ENCODE data around the gene IFT25. TPM values are rescaled to one million over a fixed set of nuclear protein-coding genes. Genes with fewer than 3 reads are reported as not detected.

Gene IFT25
- total RNA-seq, 1 experiment from 2014 or later, result 42.9 TPM

DNA sequence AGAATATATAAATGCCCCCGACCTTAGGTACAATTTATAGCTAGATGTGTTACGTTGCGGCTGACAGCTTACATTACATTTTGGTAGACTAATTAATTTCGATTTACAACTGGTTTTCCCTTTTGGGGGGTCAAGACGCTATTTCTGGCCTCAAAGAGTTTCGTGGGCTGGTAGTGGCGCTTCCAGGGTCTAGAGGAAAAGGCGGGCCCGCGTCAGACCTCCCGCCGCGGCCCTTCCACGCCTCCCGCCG lies 391 bp downstream of the IFT25 start:
- peaks cover 26% of the 10 kb centered on the region for H3K4me1 ChIP-seq (ENCODE audit: control insufficient read depth, insufficient read depth, low read length)
- POLR2A ChIA-PET, result interaction anchor here (0.7 to 0.8 kb wide), 2 partner anchors 9 to 634 kb away, joined by 3 to 11 read pairs; no protein-coding TSS in a partner anchor
- DNase-seq (ENCODE audit: low read depth, low spot score) (no peak), ATAC-seq (no peak)
- intact Hi-C loops (cut with micrococcal nuclease; ENCODE audit: unreplicated experiment) (loop anchor here (5.0 kb wide), 1 partner anchor 83 kb away; no protein-coding TSS in a partner anchor), in situ Hi-C loops (cut with HindIII; ENCODE audit: low pct_unique_long_range_greater_than_20kb, low sequenced_read_pairs) (no loop called here)
- H3K27me3 ChIP-seq (ENCODE audit: control insufficient read depth, insufficient read depth, low read length), result no peaks in the 10 kb centered on the region
- no peak for TF ChIP-seq SIN3A (IDR thresholded peaks at IDR 0.05; ENCODE audit: borderline replicate concordance, insufficient read depth, low read depth, low read length)
- TF ChIP-seq REST (IDR thresholded peaks at IDR 0.05; ENCODE audit: insufficient read depth in 1 of 2, low read depth in 2 of 2, low read length in 1 of 2), result no peak
- TF ChIP-seq, protein P1, sequence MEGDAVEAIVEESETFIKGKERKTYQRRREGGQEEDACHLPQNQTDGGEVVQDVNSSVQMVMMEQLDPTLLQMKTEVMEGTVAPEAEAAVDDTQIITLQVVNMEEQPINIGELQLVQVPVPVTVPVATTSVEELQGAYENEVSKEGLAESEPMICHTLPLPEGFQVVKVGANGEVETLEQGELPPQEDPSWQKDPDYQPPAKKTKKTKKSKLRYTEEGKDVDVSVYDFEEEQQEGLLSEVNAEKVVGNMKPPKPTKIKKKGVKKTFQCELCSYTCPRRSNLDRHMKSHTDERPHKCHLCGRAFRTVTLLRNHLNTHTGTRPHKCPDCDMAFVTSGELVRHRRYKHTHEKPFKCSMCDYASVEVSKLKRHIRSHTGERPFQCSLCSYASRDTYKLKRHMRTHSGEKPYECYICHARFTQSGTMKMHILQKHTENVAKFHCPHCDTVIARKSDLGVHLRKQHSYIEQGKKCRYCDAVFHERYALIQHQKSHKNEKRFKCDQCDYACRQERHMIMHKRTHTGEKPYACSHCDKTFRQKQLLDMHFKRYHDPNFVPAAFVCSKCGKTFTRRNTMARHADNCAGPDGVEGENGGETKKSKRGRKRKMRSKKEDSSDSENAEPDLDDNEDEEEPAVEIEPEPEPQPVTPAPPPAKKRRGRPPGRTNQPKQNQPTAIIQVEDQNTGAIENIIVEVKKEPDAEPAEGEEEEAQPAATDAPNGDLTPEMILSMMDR (IDR thresholded peaks at IDR 0.05), result no peak
- TF ChIP-seq TCF7L2 (IDR thresholded peaks at IDR 0.05; ENCODE audit: low read depth, low read length), result no peak
- TF ChIP-seq POLR2AphosphoS5 (IDR thresholded peaks at IDR 0.05; ENCODE audit: low read depth, low read length), result no peak
- H3K4me3 ChIP-seq (ENCODE audit: low read depth in 2 of 2, low read length in 2 of 2), result peak overlapping the region; percentile 65 to 74
- H3K36me3 ChIP-seq (ENCODE audit: control insufficient read depth, insufficient read depth, low read length), result no peaks in the 10 kb centered on the region; the same call in none of the 2 replicates
- no peaks in the 10 kb centered on the region for H3K9me3 ChIP-seq (ENCODE audit: control insufficient read depth, insufficient read depth, low read depth, low read length)
- peak overlapping the region; percentile 85 for H3K27ac ChIP-seq (ENCODE audit: low read length)
- BruUV-seq (replicated peaks), result no TSS peak
- CTCF ChIA-PET, result interaction anchor here (0.7 to 1.7 kb wide), 4 partner anchors 14 to 546 kb away, joined by 3 to 13 read pairs (median 6); no protein-coding TSS in a partner anchor

DNA sequence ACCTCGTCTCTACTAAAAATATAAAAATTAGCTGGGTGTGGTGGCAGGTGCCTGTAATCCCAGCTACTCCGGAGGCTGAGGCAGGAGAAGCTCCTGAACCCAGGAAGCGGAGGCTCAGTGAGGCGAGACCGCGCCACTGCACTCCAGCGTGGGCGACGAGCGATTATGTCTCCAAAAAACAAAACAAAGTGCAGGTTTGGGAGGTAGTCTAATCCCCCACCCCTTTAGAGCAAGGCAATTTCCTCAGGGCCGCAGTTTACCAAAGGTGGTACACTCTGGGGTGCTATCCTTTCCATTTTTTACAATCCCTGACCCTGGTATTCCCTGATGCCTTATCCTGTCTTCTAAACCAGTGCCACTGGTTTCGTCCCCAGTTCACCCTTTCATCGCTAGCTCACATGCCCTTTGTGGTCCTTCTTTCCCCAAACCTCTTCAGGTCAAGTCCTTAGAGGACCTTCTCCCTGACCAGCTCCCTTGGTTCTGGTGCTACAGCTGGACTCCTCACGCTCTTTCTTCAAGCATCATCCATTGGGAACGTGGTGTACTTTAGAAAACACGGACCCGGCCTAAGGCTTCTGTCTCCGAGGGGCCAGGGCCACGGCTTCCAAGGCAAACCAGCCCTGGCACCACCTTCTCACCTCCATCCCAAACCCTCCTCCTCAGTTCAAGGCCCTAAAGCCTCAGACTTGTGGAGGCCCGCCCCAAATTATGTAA lies 873 bp downstream of the IFT25 start:
- DNase-seq (ENCODE audit: low read depth, low spot score), result no peak
- Histone ChIP-seq H3K4me3 (ENCODE audit: low read depth in 2 of 2, low read length in 2 of 2) (peak overlapping the region; percentile 65 to 74), H3K27me3 (ENCODE audit: control insufficient read depth, insufficient read depth, low read length) (no peaks in the 10 kb centered on the region), H3K9me3 (ENCODE audit: control insufficient read depth, insufficient read depth, low read depth, low read length) (no peaks in the 10 kb centered on the region), H3K27ac (ENCODE audit: low read length) (peak overlapping the region; percentile 85), H3K4me1 (ENCODE audit: control insufficient read depth, insufficient read depth, low read length) (peaks cover 26% of the 10 kb centered on the region), H3K36me3 (ENCODE audit: control insufficient read depth, insufficient read depth, low read length) (no peaks in the 10 kb centered on the region; the same call in none of the 2 replicates)
- TSS peak; percentile 75 for BruUV-seq (replicated peaks)
- CTCF ChIA-PET, result interaction anchor here (1.0 to 1.7 kb wide), 3 partner anchors 15 to 547 kb away, joined by 3 to 13 read pairs (median 9); no protein-coding TSS in a partner anchor
- intact Hi-C loops (cut with micrococcal nuclease; ENCODE audit: unreplicated experiment) (loop anchor here (5.0 kb wide), 1 partner anchor 82 kb away; no protein-coding TSS in a partner anchor), in situ Hi-C loops (cut with HindIII; ENCODE audit: low pct_unique_long_range_greater_than_20kb, low sequenced_read_pairs) (no loop called here)
- POLR2A ChIA-PET, result interaction anchor here (0.6 kb wide), 1 partner anchor 11 kb away, joined by 3 read pairs; no protein-coding TSS in a partner anchor
- ATAC-seq, result no peak
- no peak for TF ChIP-seq POLR2AphosphoS5 (IDR thresholded peaks at IDR 0.05; ENCODE audit: low read depth, low read length)

Measured in Panc1 (cell line).